Neuron (in vitro differentiated cells): ENCODE measurements around the gene DPP10.

ENCODE experiments used
- H2AFZ ChIP-seq: one replicate; pipeline ENCODE4 v1.6.1; 2013; ENCODE audit warnings: low read depth, mild to moderate bottlenecking, inconsistent platforms, low read length, moderate library complexity
- H3K27me3 ChIP-seq: one replicate; pipeline ENCODE4 v1.6.1; 2013; ENCODE audit warnings: low read length; ENCODE audit not compliant: insufficient read depth
- H3K36me3 ChIP-seq: one replicate; pipeline ENCODE4 v1.6.1; 2013; ENCODE audit warnings: low read length; ENCODE audit not compliant: insufficient read depth
- H3K4me1 ChIP-seq: one replicate; pipeline ENCODE4 v1.6.1; 2013; ENCODE audit warnings: low read length; ENCODE audit not compliant: insufficient read depth
- H3K4me3 ChIP-seq: 2 replicates; pipeline ENCODE4 v1.5.1; 2013; ENCODE audit warnings: mild to moderate bottlenecking, low read length, moderate library complexity
- H3K9me3 ChIP-seq: one replicate; pipeline ENCODE4 v1.6.1; 2013; ENCODE audit warnings: low read length

DPP10 gene

DNA sequence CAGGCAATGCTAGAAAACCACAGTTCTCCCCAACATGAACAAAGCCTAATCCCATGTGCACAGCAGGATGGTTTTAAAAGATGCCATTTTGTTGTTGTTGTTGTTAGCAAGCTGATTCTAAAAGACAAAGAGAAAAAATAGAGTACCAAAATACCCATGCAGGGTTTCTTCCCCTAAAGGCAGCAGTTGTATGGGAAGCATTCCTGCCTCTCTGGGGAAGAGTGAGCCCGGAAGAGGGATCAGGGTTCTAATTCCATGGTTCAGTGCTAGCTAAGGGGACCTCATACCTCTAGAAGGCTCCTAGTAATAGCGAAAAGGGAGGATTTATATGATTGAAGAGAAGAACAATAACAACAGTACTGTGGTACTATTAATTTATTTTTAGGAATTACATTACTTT lies 327.6 kb downstream of the DPP10 start:
- H3K27me3 ChIP-seq: no peaks in the 10 kb centered on the region
- no peaks in the 10 kb centered on the region for H3K9me3 ChIP-seq
- no peaks in the 10 kb centered on the region for H3K4me1 ChIP-seq
- H3K4me3 ChIP-seq: no peak overlapping the region
- no peak overlapping the region for H2AFZ ChIP-seq
- no peaks in the 10 kb centered on the region for H3K36me3 ChIP-seq

- H3K9me3 ChIP-seq: no peaks in the 10 kb centered on the region
- no peak overlapping the region for H3K4me3 ChIP-seq
- H3K27me3 ChIP-seq: no peaks in the 10 kb centered on the region
- no peak overlapping the region for H2AFZ ChIP-seq
- H3K36me3 ChIP-seq: no peaks in the 10 kb centered on the region
- H3K4me1 ChIP-seq: no peaks in the 10 kb centered on the region
Observed at GRCh38 chr2:114784046-114784445, 341.6 kb downstream of the DPP10 start.

DNA sequence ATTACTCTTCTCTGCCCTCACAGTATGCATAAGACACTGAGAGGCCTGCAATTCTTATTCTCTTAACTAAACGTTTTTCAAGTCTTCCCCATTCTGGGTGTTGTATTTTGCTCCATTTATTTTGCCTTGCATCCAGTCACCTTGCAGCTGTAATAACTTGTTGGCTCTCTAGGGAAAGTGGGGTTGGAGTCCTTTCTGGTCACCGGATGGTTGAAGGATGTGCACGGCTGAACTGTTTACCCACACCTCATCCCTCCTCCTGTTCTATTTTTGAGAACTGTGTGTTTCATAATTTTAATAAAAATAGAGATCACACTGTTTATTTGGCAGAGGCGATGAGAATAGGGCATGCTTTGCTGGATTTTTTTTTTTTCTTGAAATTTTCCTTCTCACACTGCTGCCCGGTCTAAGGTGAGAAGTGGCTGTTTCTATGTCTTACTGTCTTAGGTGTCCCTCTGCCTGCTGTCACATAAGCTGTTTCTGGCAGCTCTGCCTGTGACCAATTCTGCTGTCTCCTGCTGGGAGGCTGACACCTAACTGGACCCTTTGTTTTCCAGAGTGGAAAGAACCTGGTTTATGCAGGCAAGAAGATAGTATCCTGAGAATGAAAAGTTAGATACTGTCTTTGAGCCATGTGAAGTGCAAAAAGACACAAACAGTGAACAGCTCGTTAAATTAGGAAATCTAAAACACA lies 342.6 kb downstream of the DPP10 start:
- no peaks in the 10 kb centered on the region for H3K27me3 ChIP-seq
- no peaks in the 10 kb centered on the region for H3K4me1 ChIP-seq
- no peak overlapping the region for H2AFZ ChIP-seq
- H3K9me3 ChIP-seq: no peaks in the 10 kb centered on the region
- no peaks in the 10 kb centered on the region for H3K36me3 ChIP-seq
- H3K4me3 ChIP-seq: no peak overlapping the region

GRCh38 chr2:114786901-114787300 lies 344.5 kb downstream of the DPP10 start:
- Histone ChIP-seq H2AFZ (no peak overlapping the region), H3K36me3 (no peaks in the 10 kb centered on the region), H3K27me3 (no peaks in the 10 kb centered on the region), H3K4me1 (no peaks in the 10 kb centered on the region), H3K4me3 (no peak overlapping the region), H3K9me3 (no peaks in the 10 kb centered on the region)

- Histone ChIP-seq H3K27me3 (no peaks in the 10 kb centered on the region), H3K4me3 (no peak overlapping the region), H3K4me1 (no peaks in the 10 kb centered on the region)
Observed at GRCh38 chr2:114787486-114787885, 345.0 kb downstream of the DPP10 start.

GRCh38 chr2:114789989-114790388 lies 347.5 kb downstream of the DPP10 start:
- Histone ChIP-seq H3K9me3 (no peaks in the 10 kb centered on the region), H3K4me1 (no peaks in the 10 kb centered on the region), H3K36me3 (no peaks in the 10 kb centered on the region), H2AFZ (no peak overlapping the region), H3K27me3 (no peaks in the 10 kb centered on the region), H3K4me3 (no peak overlapping the region)

More at GRCh38 chr2:114787486-114787885, 345.0 kb downstream of the DPP10 start:
- Histone ChIP-seq H2AFZ (no peak overlapping the region), H3K9me3 (no peaks in the 10 kb centered on the region), H3K36me3 (no peaks in the 10 kb centered on the region)

GRCh38 chr2:114797540-114797939 lies 355.1 kb downstream of the DPP10 start:
- Histone ChIP-seq H3K27me3 (no peaks in the 10 kb centered on the region), H2AFZ (no peak overlapping the region), H3K9me3 (no peaks in the 10 kb centered on the region), H3K4me3 (no peak overlapping the region), H3K4me1 (no peaks in the 10 kb centered on the region), H3K36me3 (no peaks in the 10 kb centered on the region)

DNA sequence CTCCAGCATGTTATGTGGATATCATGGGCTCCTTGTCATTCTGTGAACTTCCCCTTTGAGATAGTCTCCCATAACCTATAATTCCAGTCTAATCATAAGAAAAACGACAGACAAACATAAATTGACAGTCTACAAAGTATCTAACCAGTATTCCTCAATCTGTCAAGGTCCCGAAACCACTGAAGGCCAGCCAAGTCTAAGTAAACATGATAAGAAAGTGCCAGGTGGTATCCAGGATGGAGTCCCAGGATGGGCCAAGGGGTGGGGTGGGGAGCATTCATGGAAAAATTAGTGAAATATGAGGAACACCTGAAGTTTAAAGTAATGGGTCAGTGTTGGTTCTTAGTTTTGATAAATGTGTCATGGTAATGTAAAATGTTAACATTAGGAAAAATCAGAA lies 355.5 kb downstream of the DPP10 start:
- no peak overlapping the region for H3K4me3 ChIP-seq

GRCh38 chr2:114800371-114800770 lies 357.9 kb downstream of the DPP10 start:
- H3K27me3 ChIP-seq: no peaks in the 10 kb centered on the region
- no peaks in the 10 kb centered on the region for H3K36me3 ChIP-seq
- H3K9me3 ChIP-seq: no peaks in the 10 kb centered on the region
- no peaks in the 10 kb centered on the region for H3K4me1 ChIP-seq
- no peak overlapping the region for H2AFZ ChIP-seq
- H3K4me3 ChIP-seq: no peak overlapping the region

More for the DNA sequence above, 355.5 kb downstream of the DPP10 start:
- Histone ChIP-seq H3K4me1 (no peaks in the 10 kb centered on the region), H3K36me3 (no peaks in the 10 kb centered on the region), H3K9me3 (no peaks in the 10 kb centered on the region), H3K27me3 (no peaks in the 10 kb centered on the region), H2AFZ (no peak overlapping the region)

DNA sequence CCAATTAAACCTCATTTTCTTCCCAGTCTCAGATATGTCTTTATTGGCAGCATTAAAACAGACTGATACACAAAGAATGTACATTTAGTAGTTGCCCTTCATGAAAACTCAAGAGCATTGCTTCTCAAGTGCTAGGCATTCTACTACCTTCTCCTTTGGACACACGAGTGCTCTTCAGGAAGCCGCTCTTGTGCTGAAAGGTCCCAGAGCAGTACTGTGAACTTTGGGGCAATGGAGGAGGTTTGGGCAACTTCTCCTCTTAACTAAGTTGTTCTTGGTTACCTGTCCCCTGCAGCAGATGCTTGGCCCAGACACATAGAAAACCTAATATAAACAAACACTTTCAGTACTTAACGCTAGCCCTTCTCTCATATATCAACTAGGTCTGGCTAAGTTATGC lies 362.8 kb downstream of the DPP10 start:
- no peaks in the 10 kb centered on the region for H3K36me3 ChIP-seq
- peaks cover 3% of the 10 kb centered on the region for H3K4me1 ChIP-seq
- H3K27me3 ChIP-seq: no peaks in the 10 kb centered on the region
- H3K9me3 ChIP-seq: no peaks in the 10 kb centered on the region
- H2AFZ ChIP-seq: no peak overlapping the region
- H3K4me3 ChIP-seq: no peak overlapping the region

- Histone ChIP-seq H3K27me3 (no peaks in the 10 kb centered on the region), H3K4me1 (peaks cover 3% of the 10 kb centered on the region), H3K4me3 (no peak overlapping the region), H3K36me3 (no peaks in the 10 kb centered on the region), H2AFZ (no peak overlapping the region), H3K9me3 (no peaks in the 10 kb centered on the region)
Observed at GRCh38 chr2:114810092-114810491, 367.7 kb downstream of the DPP10 start.

- Histone ChIP-seq H3K4me1 (peaks cover 4% of the 10 kb centered on the region), H3K4me3 (no peak overlapping the region), H3K36me3 (no peaks in the 10 kb centered on the region), H3K9me3 (no peaks in the 10 kb centered on the region), H2AFZ (no peak overlapping the region), H3K27me3 (no peaks in the 10 kb centered on the region)
Observed at GRCh38 chr2:114812261-114812660, 369.8 kb downstream of the DPP10 start.

GRCh38 chr2:114814355-114814754 lies 371.9 kb downstream of the DPP10 start:
- no peak overlapping the region for H2AFZ ChIP-seq
- no peak overlapping the region for H3K4me3 ChIP-seq
- H3K9me3 ChIP-seq: no peaks in the 10 kb centered on the region
- H3K36me3 ChIP-seq: no peaks in the 10 kb centered on the region
- peaks cover 4% of the 10 kb centered on the region for H3K4me1 ChIP-seq
- no peaks in the 10 kb centered on the region for H3K27me3 ChIP-seq

- Histone ChIP-seq H3K27me3 (no peaks in the 10 kb centered on the region), H3K4me1 (peaks cover 13% of the 10 kb centered on the region), H3K9me3 (no peaks in the 10 kb centered on the region), H3K4me3 (no peak overlapping the region), H3K36me3 (no peaks in the 10 kb centered on the region), H2AFZ (no peak overlapping the region)
Observed at GRCh38 chr2:114821055-114821454, 378.6 kb downstream of the DPP10 start.
